Amniotic stem cell (primary cell): ENCODE measurements around the gene HNRNPU.
"Not testable (repeated sequence)": the region's sequence is repeated elsewhere in the genome, so short reads cannot be mapped to it uniquely, and the experiment has no call there.

Experiments
- DNase-seq: peaks from one replicate; lab custom pipeline; 2025; lab: John Stamatoyannopoulos, UW

The HNRNPU gene

DNA sequence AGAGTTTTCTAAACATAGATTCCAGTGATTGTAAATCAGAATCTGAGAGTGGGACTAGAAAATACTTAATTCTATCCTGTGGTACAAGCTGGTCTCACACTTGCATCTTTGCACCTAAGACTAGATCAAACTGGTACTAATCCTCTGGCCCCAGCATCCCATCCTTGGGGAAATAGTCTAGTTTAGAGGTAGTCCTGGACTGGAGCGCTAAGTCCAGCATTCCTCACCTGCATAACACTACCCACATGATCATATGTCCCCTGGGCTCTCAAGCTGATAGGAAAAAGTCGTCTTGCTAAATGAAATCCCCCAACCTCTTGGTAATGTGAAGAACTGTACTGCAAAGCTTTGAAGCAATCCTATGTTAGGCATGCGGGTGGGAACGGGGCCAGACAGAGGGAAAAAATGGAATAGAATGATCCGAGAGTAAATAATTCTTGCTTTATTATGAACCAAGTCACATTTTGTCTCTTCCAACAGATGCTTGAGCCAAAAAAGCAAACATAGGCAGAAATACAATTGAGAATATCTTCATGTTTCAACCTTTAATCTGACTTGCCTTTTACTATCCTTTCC, 24.0 kb downstream of the HNRNPU start:
- DNase-seq: no peak

DNA sequence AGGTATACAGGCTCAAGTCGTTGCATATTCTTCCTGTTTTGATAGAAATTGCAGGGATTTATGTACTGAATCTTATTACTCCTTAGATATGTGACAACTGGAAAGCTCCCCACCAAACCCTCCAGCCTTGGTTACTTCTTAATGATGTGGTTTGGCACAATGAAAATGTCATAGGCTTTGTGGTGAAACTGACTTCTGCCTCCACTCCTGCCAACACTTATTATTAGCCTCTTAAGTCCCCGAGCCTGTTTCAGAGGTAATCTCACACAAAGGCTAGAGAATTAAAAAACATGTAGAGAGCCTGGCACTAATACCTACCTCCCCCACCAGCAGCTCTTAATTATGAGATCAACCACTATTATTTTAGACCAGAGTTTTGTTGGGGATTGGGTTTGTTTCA, 24.7 kb downstream of the HNRNPU start:
- no peak for DNase-seq

- DNase-seq: no peak
Measured at GRCh38 chr1:244837597-244838258, 26.6 kb downstream of the HNRNPU start.

- DNase-seq: no peak
Measured at GRCh38 chr1:244836584-244836983, 27.8 kb downstream of the HNRNPU start.

DNA sequence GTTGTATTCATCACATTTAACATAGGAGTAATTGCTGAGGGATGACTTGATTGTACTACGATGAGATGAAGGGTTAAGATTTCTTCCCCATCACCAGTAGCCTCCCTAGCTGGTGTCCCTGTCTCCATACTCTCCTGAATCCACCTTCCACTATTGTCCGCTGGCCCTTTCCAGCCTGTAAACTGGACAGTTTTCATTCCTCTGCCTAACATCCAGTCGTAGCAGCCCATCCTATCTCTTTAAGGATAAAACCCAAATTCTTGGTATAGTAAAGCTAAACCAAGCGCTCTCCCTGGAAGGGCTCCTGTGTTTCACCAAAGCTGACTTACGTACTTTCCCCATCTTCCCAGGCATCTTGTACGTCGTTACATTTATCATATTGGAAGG, 28.2 kb downstream of the HNRNPU start:
- DNase-seq: no peak

GRCh38 chr1:244835276-244836134, 28.8 kb downstream of the HNRNPU start, which contains the start of gene COX20:
Gene COX20 (plus strand): TSS chr1:244835658. CDS start chr1:244835715, 57 bp downstream.
- DNase-seq: peak; percentile 92

DNA sequence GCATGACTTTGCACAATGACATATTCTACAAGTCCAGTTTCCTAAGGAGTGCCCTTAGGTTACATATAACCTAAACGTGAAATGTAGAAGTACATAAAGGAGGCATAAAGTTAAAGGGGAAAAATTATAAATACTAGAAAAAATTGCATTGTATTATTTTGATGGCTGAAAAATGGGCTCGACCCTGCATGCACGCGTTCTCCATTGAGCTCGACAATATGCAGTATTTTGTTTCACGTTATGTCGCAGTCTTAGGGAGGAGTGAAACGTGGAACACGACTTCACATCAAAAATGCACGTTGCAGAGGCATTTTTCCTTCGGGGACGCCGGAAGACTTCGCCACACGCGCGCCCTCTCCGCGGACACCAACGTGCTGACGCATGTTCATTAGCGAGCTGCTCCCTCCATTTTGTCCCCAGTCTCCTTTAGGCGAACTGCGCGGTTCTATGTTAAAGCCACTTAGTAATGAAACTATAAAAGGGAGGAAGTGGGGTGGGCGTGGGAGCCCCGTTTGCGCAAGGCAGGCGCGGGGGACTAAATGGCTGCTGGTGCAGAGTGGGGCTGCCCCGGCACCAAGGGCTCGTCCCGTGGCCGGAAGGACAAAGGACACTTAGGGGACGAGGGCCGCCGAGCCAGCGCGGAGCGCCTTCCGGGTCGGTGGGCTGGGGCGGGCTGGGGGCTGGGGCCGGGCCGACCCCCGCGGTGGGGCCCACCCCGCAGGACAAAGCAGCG, 29.6 kb downstream of the HNRNPU start:
- DNase-seq: peak; percentile 81

DNA sequence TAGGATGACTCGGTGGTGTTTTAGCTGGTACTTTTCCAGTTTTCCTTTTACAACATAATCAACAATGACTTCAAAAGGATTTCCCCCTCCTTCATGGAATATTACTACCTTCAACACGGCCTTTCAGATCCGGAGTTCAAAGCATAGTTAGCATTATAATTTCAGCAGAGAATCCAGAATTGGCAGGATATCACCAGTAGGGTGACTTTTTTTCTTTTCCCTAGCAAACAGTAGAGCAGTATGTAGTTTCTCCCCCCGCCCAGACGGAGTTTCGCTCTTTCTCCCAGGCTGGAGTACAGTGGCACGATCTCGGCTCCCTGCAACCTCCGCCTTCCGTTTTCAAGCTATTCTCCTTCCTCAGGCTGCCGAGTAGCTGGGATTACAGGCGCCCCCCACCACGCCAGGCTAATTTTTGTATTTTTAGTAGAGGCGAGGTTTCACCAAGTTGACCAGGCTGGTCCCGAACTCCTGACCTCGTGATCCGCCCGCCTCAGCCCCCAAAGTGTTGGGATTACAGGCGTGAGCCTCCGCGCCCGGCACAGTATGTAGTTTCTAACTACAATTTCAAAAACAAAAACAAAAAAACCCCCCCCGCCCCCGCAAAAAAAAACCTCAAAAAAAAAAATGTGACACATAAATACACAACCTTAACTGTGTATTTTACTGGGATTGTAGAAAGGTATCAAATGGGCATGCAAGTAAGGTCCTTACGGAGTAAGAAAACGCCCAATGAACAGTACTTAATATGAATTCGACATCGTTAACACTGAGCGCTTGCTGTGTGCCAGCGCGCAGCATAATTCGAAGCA, 30.4 kb downstream of the HNRNPU start:
- DNase-seq: no peak

- DNase-seq: not testable (repeated sequence)
Measured at GRCh38 chr1:244833260-244833659, 31.1 kb downstream of the HNRNPU start.

GRCh38 chr1:244830639-244831038, 33.7 kb downstream of the HNRNPU start:
- DNase-seq: no peak

DNA sequence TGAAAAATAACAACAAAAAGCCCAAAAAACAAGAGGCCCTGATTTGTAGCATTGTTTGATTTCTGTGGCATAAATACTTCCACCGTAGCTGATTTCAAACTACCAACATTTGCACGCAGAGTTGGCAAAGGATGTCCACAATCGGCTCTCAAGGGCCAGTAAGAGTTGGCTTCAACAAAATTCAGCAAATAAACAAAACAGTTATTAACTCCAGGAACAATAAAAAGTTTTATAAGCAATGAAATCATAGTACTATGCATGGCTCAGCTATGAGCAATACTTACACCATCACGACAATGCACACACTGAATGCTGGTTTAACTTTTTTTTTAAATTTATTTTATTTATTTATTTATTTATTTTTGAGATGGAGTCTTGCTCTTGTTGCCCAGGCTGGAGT, 37.6 kb downstream of the HNRNPU start:
- no peak for DNase-seq

- DNase-seq: no peak
Measured at GRCh38 chr1:244822878-244823277, 41.5 kb downstream of the HNRNPU start.

DNA sequence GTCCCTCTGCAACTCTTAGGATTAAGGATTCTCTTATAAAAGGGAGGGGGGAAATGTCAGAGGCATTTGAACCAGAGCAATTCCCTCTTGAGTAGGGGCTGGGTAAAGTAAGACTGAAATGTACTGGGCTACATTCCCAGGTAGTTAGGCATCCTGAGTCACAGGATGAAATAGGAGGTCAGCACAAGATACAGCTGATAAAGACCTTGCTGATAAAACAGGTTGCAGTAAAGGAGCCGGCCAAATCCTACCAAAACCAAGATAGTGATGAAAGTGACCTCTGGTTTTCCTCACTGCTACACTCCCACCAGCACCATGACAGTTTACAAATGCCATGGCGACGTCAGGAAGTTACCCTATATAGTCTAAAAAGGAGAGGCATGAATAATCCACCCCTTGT, 43.2 kb downstream of the HNRNPU start:
- no peak for DNase-seq

DNA sequence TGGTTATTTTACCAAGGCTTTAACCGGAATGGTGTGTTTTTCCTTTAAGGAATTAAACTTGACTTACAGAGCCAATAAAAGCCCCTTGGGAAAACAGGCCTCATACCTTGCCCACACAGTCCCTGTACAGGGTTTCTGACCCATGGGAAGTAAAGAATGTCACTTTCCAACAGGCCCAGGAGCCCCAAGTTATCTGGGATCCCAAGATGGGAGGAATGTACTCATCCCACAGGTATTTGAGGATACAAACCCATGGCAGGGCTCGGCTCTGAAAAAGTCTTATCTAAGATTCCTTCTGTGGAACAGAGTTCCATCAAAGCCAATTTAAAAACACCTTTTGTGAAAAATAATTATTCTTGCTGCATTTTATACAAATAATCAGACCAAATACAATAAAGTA, 44.2 kb downstream of the HNRNPU start:
- DNase-seq: no peak

DNA sequence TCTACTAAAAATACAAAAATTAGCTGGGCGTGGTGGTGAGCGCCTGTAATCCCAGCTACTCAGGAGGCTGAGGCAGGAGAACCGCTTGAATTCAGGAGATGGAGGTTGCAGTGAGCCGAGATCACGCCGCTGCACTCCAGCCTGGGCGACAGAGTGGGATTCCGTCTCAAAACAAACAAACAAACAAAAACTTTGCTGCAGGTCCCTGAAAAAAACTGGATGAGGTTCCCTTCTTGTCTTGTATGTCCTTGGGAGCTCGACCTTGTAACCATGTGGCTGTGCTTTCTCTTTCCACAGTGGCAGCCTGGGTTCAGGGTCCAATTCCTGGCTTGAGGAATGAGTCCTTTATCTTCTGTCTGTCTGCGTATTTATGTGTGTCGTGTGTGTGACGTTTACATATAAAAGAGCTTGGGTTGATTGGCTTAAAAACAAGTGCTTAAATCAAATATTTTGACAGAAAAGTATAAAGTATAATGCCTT, 46.9 kb downstream of the HNRNPU start:
- no peak for DNase-seq

GRCh38 chr1:244815600-244816099, 48.7 kb downstream of the HNRNPU start:
- no peak for DNase-seq

DNA sequence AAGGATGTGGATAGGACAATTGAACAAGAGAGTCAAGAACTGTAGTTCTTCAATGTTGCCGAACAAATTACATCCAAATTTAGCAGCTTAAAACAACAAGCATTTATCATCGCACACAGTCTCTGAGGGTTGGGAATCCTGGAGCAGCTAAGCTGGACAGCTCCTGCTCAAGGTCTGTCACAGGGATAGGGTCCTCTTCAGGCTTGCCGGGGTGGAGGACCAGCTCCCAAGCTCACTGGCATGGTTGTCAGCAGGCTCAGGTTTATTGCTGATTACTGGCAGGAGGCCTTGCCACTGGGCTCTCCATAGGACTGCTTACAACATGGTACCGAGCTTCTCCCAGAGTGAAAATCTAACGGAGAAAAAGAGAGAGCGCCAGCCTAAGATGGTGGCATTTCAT, 51.0 kb downstream of the HNRNPU start:
- no peak for DNase-seq

GRCh38 chr1:244810221-244810620, 54.1 kb downstream of the HNRNPU start:
- no peak for DNase-seq

- DNase-seq: no peak
Measured at GRCh38 chr1:244807138-244807537, 57.2 kb downstream of the HNRNPU start.

- no peak for DNase-seq
Measured at GRCh38 chr1:244804841-244805240, 59.5 kb downstream of the HNRNPU start.

DNA sequence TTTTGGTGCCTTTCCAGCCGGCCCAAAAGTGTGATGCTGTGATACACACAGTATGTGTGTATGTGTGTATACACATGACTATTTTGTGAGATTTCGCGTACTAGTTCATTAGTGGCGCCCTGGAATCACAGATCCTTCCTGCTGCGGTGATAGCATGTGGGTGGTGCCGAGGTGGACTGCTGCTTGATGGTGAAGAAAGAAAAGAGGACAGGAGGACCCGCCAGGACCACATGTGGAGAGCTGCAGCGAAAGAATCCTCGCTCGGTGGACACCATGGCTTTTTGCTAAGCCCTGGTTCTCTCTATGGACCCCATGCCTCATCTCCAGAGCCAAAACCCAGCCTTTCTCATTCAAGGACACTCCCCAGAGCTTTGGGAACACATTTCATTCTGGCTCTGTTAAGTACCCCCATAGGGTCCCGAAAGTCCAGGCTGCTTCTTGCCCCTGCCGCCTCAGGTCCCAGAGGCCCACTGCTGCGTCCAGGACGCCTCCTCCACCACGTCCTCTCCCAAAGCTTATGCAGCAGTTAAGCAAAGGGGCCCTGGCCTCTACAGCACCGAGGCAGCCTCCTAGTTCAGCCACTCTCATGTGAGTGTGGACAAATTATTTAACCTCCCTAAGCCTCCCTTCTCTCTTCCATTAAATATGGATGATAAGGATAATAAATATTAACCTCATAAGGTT, 61.6 kb downstream of the HNRNPU start:
- no peak for DNase-seq
